GM21737 (cell line): ENCODE results near the gene PTCSC3.
"Not testable (repeated sequence)": the region's sequence is repeated elsewhere in the genome, so short reads cannot be mapped to it uniquely, and the experiment has no call there.

Experiments used
- ATAC-seq: cut with Tn5 transposase; IDR thresholded peaks from one replicate; pipeline ENCODE4 v1.9.1; 2021; ENCODE audit warnings: mild to moderate bottlenecking, moderate library complexity; ENCODE audit not compliant: unreplicated experiment

Gene PTCSC3

GRCh38 chr14:36174767-36175424, 1.6 kb downstream of the PTCSC3 start:
- no peak for ATAC-seq

- no peak for ATAC-seq
Measured at GRCh38 chr14:36173161-36173560, 3.4 kb downstream of the PTCSC3 start.

- no peak for ATAC-seq
Measured at GRCh38 chr14:36171607-36172006, 4.9 kb downstream of the PTCSC3 start.

- no peak for ATAC-seq
Measured at GRCh38 chr14:36167431-36167830, 9.1 kb downstream of the PTCSC3 start.

- ATAC-seq: no peak
Measured at GRCh38 chr14:36163451-36163850, 13.1 kb downstream of the PTCSC3 start.

GRCh38 chr14:36162267-36162666, 14.3 kb downstream of the PTCSC3 start:
- no peak for ATAC-seq

GRCh38 chr14:36161776-36162175, 14.7 kb downstream of the PTCSC3 start:
- ATAC-seq: no peak

- ATAC-seq: no peak
Measured at GRCh38 chr14:36151335-36151734, 25.2 kb downstream of the PTCSC3 start.

GRCh38 chr14:36134038-36134437, 42.5 kb downstream of the PTCSC3 start:
- no peak for ATAC-seq

- ATAC-seq: no peak
Measured at GRCh38 chr14:36132826-36133225, 43.7 kb downstream of the PTCSC3 start.

- no peak for ATAC-seq
Measured at GRCh38 chr14:36130186-36130585, 46.3 kb downstream of the PTCSC3 start.

- no peak for ATAC-seq
Measured at GRCh38 chr14:36129181-36129580, 47.3 kb downstream of the PTCSC3 start.

GRCh38 chr14:36113341-36113740, 63.2 kb downstream of the PTCSC3 start:
- no peak for ATAC-seq

- ATAC-seq: no peak
Measured at GRCh38 chr14:36111822-36112583, 64.5 kb downstream of the PTCSC3 start.

GRCh38 chr14:36105401-36105800, 71.1 kb downstream of the PTCSC3 start:
- ATAC-seq: no peak

GRCh38 chr14:36104258-36104657, 72.3 kb downstream of the PTCSC3 start:
- not testable (repeated sequence) for ATAC-seq

GRCh38 chr14:36099619-36100018, 76.9 kb downstream of the PTCSC3 start:
- ATAC-seq: no peak

GRCh38 chr14:36097356-36097755, 79.2 kb downstream of the PTCSC3 start:
- ATAC-seq: no peak

GRCh38 chr14:36096090-36096489, 80.4 kb downstream of the PTCSC3 start:
- no peak for ATAC-seq

- ATAC-seq: no peak
Measured at GRCh38 chr14:36094963-36095362, 81.6 kb downstream of the PTCSC3 start.

- no peak for ATAC-seq
Measured at GRCh38 chr14:36091096-36091495, 85.4 kb downstream of the PTCSC3 start.

- no peak for ATAC-seq
Measured at GRCh38 chr14:36087411-36087810, 89.1 kb downstream of the PTCSC3 start.
